HG03520 (cell line): ENCODE measurements around the gene LPCAT2.

Experiments used
- ATAC-seq: cut with Tn5 transposase; IDR thresholded peaks from one replicate; pipeline ENCODE4 v1.9.1; 2021; ENCODE audit warnings: mild to moderate bottlenecking, moderate library complexity; ENCODE audit not compliant: unreplicated experiment

The LPCAT2 gene

DNA sequence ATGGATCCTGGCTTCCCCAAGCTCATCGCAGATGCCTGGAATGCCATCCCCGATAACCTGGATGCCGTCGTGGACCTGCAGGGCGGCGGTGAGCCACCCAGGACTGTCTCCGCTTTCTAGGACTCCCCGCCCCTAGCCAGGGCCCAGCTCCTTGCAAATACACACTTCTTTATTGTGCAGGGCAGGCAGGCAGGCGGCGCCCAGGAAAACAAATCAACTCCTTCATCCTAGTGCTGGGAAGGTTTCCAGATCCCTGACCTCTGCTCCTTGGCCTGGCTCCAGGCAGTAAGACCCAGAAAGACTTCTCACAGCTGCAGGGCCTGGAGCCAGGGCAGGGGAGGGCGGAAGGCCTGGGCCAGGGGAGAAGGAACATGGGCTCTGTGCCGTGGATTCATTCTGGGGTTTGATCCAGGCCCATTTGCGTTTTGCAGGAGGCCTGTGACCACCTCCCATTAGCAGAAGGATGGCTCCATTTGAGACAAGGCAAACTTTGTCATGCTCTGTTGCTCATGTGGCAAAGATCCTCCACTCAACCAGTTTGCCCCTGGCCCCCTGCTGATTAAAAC, 6.0 kb upstream of the LPCAT2 start:
- ATAC-seq = no peak

DNA sequence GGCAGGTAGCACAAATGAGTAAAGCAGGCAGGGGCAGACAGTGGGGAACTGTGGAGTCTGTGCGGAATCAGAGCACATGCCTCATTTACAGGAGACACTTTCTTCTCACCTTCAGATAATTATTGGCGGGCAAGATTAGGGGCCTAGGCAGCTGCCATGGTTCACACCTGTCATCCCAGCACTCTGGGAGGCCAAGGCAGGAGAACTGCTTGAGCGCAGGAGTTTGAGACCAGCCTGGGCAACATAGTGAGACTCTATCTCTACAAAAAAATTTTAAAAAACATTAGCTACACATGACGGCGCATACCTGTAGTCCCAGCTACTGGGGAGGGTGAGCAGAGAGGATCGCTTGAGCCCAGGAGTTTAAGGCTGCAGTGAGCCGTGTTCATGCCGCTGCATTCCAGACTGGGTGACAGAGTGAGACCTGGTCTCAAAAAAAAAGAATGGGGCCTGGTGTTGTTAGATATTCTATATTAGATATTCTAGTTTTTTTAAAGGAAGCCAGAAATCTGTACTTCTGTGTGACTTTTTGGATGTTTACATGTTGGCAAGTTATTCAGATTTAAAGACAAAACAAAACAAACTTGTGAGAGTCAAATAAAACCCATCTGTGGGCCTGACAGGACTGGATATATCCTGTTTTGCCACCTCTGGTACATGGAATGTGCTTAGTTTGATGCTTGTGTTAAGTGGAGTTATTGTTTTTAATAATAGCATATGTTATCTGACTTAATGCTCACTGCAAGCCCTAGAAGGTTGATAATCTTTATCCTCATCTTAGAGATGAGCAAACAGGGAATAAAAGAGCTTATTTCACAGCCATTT, 4.9 kb upstream of the LPCAT2 start:
- ATAC-seq = no peak

DNA sequence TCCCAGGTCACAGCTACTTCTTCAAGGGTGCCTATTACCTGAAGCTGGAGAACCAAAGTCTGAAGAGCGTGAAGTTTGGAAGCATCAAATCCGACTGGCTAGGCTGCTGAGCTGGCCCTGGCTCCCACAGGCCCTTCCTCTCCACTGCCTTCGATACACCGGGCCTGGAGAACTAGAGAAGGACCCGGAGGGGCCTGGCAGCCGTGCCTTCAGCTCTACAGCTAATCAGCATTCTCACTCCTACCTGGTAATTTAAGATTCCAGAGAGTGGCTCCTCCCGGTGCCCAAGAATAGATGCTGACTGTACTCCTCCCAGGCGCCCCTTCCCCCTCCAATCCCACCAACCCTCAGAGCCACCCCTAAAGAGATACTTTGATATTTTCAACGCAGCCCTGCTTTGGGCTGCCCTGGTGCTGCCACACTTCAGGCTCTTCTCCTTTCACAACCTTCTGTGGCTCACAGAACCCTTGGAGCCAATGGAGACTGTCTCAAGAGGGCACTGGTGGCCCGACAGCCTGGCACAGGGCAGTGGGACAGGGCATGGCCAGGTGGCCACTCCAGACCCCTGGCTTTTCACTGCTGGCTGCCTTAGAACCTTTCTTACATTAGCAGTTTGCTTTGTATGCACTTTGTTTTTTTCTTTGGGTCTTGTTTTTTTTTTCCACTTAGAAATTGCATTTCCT, 3.4 kb upstream of the LPCAT2 start:
- no peak for ATAC-seq

DNA sequence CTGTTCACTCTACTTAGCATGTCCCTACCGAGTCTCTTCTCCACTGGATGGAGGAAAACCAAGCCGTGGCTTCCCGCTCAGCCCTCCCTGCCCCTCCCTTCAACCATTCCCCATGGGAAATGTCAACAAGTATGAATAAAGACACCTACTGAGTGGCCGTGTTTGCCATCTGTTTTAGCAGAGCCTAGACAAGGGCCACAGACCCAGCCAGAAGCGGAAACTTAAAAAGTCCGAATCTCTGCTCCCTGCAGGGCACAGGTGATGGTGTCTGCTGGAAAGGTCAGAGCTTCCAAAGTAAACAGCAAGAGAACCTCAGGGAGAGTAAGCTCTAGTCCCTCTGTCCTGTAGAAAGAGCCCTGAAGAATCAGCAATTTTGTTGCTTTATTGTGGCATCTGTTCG, 2.8 kb upstream of the LPCAT2 start:
- ATAC-seq = no peak

DNA sequence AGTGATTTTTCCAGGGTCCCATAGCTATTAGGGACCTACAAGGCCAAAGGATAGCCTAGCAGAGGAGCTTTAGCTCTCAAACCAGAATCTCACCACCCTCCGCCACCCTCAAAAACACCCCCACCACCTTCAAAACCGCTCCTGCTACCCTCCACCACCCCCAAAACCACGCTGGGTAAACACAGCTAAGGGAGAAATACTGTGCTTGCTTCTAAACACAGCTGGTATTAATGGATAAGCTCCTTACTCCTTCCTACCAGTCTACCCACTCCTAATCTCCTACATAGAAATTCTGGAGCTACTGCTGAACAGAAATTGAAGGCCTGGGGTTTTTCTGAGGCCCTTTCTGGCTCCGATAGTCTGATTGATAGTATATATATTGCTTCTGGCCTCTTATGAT, 2.2 kb upstream of the LPCAT2 start:
- ATAC-seq = no peak

DNA sequence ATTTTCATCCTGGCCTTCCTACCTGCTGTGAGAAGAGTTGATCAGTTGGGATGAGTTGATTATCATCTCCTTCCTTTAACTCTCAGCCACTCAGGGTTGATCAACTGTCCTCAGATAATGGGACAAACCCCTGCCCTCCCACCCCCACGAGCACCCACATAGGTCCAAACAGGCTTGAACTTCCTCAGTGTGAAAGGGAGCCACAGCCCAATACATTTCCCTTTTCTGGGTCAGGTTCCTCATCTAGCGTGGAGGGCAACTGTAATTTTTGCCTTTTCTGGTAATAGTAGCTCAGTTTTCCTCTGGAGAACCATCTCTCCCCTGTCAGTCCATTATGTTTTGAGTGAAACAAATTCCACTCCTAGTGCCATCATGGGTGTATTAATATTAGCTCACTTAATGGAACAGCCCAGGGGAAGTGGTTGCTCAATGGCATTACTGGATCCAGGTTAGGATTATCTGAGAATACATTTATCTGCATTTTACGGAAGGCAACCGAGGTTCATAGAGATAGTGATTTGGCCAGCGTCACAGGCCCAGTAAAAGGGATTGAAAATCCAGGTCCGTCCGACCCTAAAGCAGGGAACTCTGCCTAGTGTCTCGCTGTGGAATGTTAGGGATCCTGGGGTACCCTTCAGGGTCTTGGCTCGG, 476 bp upstream of the LPCAT2 start:
- no peak for ATAC-seq

DNA sequence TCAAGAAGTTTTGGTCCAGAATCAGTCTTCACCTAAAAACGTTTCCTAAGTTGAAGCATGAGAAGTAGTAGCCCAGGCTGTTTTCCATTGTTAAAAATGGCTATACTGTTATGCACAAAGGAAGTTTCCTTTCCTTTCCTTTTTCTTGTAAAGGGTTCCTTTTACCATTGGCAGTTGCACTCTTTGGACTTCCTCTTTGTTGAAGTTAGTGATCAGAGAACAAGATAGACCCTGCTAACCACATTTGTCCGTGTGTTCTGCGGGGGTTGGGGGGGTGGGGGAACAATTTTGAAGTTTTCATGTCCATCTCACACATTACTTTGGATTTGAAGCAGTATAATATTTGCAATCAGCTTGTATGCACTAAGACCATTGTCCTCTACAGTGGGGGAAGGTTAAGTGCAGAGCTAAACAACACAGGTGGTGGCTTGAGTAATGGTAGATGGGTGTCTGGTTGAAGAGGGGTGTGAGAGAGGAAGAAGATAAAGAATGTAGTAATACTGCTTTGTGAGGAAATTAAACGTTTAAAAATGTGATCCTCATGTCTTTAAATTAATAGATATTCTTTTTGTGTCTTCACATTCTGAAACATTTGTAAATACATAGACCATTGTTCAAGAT, 1.4 kb downstream of the LPCAT2 start:
- no peak for ATAC-seq

DNA sequence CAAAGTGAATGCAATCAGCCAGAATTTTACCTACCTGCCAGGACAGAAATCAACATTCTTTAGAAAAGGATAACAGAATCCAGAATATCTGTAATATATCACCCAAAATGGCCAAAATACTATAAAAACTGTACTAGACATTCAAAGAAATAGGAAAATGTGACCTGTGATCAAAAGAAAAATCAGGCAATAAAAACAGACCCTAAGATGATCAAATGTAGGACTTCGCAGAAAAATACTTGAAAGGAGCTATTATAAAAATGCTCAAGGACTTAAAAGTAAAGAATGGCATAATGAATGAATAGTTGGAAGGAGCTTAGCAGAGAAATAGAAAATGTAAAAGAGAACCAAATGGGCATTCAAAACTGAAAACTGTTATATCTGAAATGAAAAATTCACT, 4.1 kb downstream of the LPCAT2 start:
- no peak for ATAC-seq

DNA sequence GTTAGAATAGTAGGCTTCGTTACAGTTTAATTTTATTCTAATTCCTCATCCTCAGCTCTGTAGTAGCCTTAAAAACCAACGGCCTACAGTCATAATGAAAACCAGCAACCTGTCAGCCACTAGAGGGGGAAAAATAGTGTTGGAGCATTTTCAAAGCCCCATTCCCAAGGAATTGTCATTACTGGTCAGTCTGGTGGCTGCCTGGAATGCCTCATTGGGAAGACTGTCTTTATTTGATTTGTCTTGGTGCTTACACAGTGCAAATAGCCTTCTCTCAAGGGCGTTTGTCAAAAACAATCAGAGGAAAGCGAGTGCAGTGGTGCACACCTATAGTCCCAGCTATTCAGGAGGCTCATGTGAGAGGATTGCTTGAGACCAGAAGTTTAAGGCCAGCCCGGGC, 4.7 kb downstream of the LPCAT2 start:
- no peak for ATAC-seq

DNA sequence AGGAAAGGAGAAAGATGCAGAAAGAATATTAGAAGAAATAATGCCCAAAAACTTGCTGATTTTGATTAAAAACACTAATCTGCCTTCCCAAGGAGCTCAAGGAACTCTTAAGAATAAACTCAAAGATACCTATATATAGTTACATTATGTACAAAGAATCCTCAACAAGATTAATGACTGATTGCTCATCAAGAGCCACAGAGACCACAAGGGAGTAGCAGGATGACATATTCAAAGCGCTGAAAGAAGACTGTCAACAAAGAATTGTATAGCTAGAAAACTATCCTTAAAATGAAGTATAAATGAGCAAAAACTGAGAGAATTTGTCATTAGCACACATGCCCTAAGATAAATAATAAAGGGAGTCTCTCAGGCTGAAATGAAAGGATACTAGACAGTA, 6.2 kb downstream of the LPCAT2 start:
- ATAC-seq = no peak

DNA sequence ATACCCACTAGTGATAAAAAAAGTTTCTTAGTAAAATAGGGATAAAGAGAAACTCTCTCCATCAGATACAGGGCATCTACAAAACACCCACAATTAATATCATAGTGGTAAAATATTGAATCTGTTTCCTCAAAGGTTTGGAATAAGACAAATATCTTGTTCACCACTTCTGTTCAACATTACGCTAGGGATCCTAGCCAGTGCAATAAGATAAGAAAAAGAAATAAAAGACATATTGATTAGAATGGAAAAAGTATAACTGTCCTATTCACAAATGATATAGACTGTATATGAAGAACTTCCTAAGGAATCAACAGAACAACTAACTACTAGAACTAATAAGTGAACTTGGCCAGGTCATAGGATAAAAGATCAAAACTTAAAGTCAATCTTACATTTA, 12.9 kb downstream of the LPCAT2 start:
- ATAC-seq = no peak

DNA sequence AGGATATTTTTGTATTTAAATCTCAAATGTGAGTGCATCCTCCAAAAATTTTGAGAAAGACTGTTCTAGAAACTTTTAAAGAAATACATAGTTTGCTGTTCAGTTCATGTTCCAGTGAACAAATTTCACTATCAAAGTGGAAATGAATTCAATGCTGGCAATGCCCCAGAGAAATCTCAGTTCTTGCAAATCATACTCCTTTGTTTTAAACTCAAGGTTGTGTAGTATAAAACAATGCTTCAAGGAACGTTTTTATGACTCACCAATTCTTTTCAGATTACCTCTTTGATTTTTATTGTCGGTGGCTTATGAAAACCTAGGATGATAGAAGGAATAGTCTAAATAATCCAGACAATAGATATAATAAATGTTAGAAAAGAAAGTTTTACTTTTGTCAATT, 17.6 kb downstream of the LPCAT2 start:
- no peak for ATAC-seq

DNA sequence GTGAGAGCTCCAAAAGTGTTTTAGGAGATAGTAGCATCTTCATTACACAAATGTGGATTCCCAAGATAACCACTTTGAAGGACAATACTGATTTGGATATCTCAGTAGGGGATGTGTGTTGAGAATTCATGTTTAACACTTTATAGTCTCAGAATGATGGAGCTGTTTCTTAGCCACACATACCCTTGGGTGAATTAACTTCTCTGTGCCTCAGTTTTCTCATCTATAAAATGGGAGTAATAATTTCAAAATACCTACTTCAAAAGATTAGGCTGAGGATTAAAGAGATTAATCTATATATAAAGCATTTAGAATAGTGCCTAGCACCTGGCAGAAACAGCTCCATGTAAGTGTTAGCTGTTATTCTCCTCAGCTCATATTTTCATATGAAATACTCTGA, 19.0 kb downstream of the LPCAT2 start:
- no peak for ATAC-seq

DNA sequence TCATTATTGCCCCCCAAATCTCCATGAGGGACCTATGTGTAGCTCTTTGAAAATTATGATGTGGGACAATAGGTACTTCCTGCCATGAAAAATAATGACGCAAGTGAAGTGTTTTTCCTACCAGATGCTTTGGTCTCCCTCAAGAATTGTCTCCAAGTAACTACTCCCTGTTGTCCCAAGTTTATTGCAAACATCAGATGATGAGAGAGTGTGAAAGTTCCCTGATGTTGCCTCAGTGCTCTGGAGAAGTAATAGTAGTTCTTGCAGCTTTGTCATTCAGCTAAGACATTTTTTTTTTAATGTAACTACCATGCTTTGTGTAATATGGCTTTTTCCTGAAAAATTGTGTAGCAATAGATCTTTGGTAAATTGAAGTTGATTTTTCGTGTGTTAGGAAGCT, 20.1 kb downstream of the LPCAT2 start:
- no peak for ATAC-seq

DNA sequence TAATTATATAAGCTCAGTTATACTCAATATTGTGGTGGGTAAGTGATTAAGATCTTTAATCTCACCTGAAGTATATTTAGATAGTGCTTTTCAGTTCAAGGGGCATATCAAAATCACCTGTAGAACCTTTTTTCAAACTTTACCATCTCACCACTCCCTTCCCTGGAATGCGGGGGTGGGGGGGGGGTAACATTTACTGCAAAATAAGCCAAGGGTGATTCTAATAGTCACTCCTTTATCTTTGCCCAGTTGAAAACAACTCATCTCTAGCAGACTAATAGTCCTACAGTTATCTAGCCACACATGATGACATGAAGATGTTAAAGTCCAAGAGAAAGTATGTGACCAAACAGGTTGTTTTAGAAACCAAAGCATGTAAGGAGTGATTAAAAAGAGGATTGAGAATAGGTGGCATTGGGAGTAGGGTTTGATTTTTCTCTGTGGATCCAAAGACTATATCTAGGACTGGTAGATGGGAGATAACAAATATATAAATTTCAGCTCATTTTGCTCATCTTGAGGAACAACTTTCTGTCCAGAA, 21.5 kb downstream of the LPCAT2 start:
- no peak for ATAC-seq

DNA sequence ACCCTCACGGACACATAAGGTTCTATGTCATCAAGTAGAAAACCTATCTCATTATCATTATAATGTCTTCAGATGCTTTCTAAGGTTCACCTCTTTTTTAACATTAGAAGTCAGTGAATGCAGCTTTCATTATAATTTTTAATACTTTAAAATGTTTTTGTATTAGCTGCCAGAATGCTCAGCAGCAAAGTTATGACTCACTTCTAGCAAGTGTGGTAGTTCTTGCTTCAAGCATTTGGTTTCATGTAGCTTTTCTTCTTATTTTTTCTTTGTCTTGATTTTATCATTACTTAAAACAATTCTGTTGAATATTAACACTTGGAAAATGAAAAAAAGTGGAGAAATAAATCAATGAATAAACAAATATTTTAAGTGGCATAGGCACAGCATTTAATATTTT, 23.4 kb downstream of the LPCAT2 start:
- no peak for ATAC-seq

DNA sequence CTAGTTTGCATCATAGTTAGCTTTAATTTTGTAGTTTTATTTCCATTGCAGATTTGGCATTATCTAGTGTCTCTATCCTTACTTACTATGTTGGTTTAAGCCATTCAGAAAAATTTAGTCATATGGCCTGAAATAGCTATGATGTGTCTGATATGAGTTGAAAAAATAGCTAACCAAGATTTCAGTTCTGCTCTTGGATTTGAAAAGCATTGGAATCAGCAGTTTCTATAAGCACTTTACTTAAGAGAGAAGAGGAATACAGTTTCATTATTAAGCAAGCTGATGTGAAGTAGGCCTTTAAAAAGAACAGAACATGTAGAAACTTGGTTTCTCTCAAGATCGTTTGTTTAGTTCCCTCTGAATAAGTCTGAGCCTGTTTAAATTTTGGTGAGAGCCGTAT, 25.9 kb downstream of the LPCAT2 start:
- ATAC-seq = no peak

DNA sequence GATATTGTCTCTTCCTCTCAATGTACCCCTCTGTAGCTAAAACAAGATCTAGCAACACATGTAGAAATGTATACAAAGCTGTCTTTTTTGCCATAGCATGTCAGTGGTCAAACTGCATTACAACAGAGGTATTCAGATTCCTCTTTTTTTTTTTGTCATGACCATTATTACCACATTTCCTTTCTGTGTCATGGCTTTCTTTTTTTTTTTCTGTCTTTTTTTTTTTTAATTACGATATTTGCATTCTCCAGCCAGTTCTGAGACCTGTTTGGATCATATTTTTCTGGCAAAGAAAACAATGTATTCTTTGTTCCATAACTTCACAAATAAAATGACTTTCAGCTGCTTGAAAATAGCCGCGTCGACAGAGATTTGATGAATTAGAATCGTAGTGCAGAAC, 30.2 kb downstream of the LPCAT2 start:
- no peak for ATAC-seq

DNA sequence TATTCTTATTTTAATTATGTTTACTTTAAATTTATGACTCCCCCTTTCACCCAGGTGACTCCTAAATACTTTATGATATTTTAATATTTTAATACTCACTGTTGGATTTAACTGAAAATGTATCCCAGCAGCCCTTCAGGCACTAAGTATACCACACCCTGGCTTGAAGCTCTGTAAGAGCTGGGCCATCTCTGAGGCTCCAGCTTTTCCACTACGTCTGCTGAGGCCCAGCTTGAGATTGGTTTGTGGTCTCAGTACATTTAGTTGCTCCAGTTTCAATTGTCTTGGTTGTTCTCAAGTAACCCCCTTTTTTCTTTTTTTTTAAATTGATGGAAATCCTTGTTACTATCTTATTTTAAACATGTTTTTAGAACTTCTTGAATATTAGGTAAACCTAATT, 30.6 kb downstream of the LPCAT2 start:
- no peak for ATAC-seq

DNA sequence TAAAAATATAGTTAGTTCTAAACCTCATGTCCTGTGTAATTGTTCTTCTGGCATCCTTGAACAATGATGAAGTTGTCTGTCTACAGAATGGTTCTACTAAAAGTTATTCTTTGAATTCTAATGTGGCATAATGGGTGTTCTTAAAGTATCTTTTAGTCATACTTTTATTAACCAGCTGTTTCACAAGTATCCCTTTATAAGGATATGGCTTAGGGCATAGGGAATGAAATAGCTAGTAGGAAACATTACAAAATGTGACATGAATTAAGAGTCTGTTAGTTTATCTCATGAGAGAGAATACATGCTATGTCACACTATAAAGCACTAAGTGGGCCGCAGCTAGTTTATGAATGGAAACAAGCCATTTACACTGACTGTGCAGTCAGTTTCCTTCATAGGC, 31.3 kb downstream of the LPCAT2 start:
- no peak for ATAC-seq

DNA sequence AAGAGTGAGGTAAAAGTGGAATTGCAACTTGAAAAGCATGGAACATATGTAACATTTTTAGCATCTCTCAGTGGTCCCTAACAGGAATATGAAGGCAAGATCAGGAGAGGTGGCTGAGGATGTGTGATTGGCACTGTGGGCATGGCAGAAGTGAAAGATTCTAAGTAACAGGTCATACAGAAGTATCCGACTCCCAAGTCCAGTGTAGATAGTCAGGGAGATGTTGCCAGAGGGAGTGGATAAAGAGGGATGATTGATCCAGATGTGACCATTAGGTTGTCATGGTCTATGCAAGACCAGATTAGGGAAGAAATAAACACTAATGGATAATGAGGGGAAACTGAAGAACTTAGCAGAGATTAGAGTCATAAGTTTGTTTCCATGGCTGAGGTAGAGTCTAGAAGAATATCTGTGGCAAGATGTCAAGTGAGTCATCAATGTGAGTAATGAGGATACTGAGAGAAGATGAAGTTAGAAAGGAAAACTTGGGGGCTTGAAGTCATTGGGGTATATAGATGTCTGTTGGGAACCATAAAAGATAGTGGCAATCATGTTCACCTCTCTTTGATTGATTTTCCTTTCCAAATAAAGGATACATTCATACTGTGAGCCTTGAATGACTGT, 33.7 kb downstream of the LPCAT2 start:
- no peak for ATAC-seq
